IPS-15b (cell line): Measurements from ENCODE around the gene SCUBE1.

ENCODE experiments used
- H3K27me3 ChIP-seq: one replicate; pipeline ENCODE4 v1.6.1; 2013; ENCODE audit warnings: low read length; ENCODE audit not compliant: control insufficient read depth, insufficient read depth
- H3K36me3 ChIP-seq: one replicate; pipeline ENCODE4 v1.6.1; 2013; ENCODE audit warnings: low read length; ENCODE audit not compliant: control insufficient read depth, insufficient read depth
- H3K4me1 ChIP-seq: one replicate; pipeline ENCODE4 v1.6.1; 2013; ENCODE audit warnings: mild to moderate bottlenecking, low read length; ENCODE audit not compliant: control insufficient read depth, insufficient read depth
- H3K4me3 ChIP-seq: one replicate; pipeline ENCODE4 v1.5.1; 2013; ENCODE audit warnings: low read depth, low read length
- H3K9ac ChIP-seq: one replicate; pipeline ENCODE4 v1.6.1; 2013; ENCODE audit warnings: low read depth, mild to moderate bottlenecking, low read length
- H3K9me3 ChIP-seq: one replicate; pipeline ENCODE4 v1.6.1; 2013; ENCODE audit warnings: mild to moderate bottlenecking, low read length; ENCODE audit not compliant: control insufficient read depth, insufficient read depth

SCUBE1 gene

GRCh38 chr22:43188829-43189545 is 154.2 kb downstream of the SCUBE1 start:
- Histone ChIP-seq H3K9ac (no peak overlapping the region), H3K9me3 (no peaks in the 10 kb centered on the region), H3K4me1 (no peaks in the 10 kb centered on the region), H3K4me3 (no peak overlapping the region), H3K27me3 (no peaks in the 10 kb centered on the region), H3K36me3 (peaks cover 3% of the 10 kb centered on the region)

- Histone ChIP-seq H3K9me3 (no peaks in the 10 kb centered on the region), H3K27me3 (no peaks in the 10 kb centered on the region), H3K9ac (peak overlapping the region; percentile 24), H3K4me1 (no peaks in the 10 kb centered on the region), H3K36me3 (peaks cover 8% of the 10 kb centered on the region), H3K4me3 (peak overlapping the region; percentile 74)
These were observed 155.7 kb downstream of the SCUBE1 start for GRCh38 chr22:43187171-43188099.

- peak within 1 kb of the TSS; percentile 85 for H3K4me3 ChIP-seq
- H3K9ac ChIP-seq, result peak within 1 kb of the TSS; percentile 60
- no peaks in the 10 kb centered on the region for H3K27me3 ChIP-seq
- H3K36me3 ChIP-seq, result peaks cover 16% of the 10 kb centered on the region
- H3K4me1 ChIP-seq, result no peaks in the 10 kb centered on the region
- H3K9me3 ChIP-seq, result no peaks in the 10 kb centered on the region
These were observed 156.7 kb downstream of the SCUBE1 start, which contains the start of gene TTLL12 for GRCh38 chr22:43186272-43187170. Gene TTLL12, minus strand, starts transcription at chr22:43187134. Its CDS starts 65 bp downstream, at chr22:43187069.

- H3K27me3 ChIP-seq, result no peaks in the 10 kb centered on the region
- H3K36me3 ChIP-seq, result peaks cover 22% of the 10 kb centered on the region
- H3K4me1 ChIP-seq, result no peaks in the 10 kb centered on the region
- H3K9me3 ChIP-seq, result no peaks in the 10 kb centered on the region
- peak overlapping the region; percentile 85 for H3K4me3 ChIP-seq
- no peak overlapping the region for H3K9ac ChIP-seq
These were observed 157.3 kb downstream of the SCUBE1 start for GRCh38 chr22:43185860-43186261.

GRCh38 chr22:43183496-43184277 is 159.5 kb downstream of the SCUBE1 start:
- H3K4me3 ChIP-seq, result no peak overlapping the region
- H3K9me3 ChIP-seq, result no peaks in the 10 kb centered on the region
- H3K4me1 ChIP-seq, result no peaks in the 10 kb centered on the region
- H3K9ac ChIP-seq, result no peak overlapping the region
- peaks cover 43% of the 10 kb centered on the region for H3K36me3 ChIP-seq
- H3K27me3 ChIP-seq, result no peaks in the 10 kb centered on the region

GRCh38 chr22:43182726-43183125 is 160.4 kb downstream of the SCUBE1 start:
- H3K9ac ChIP-seq, result no peak overlapping the region

GRCh38 chr22:43182118-43182517 is 161.1 kb downstream of the SCUBE1 start:
- Histone ChIP-seq H3K9me3 (no peaks in the 10 kb centered on the region), H3K4me1 (no peaks in the 10 kb centered on the region), H3K36me3 (peaks cover 53% of the 10 kb centered on the region), H3K4me3 (no peak overlapping the region), H3K27me3 (no peaks in the 10 kb centered on the region), H3K9ac (no peak overlapping the region)

More at GRCh38 chr22:43182726-43183125, 160.4 kb downstream of the SCUBE1 start:
- no peaks in the 10 kb centered on the region for H3K9me3 ChIP-seq
- H3K4me3 ChIP-seq, result no peak overlapping the region
- no peaks in the 10 kb centered on the region for H3K27me3 ChIP-seq
- H3K4me1 ChIP-seq, result no peaks in the 10 kb centered on the region
- peaks cover 48% of the 10 kb centered on the region for H3K36me3 ChIP-seq

- Histone ChIP-seq H3K4me3 (no peak overlapping the region), H3K27me3 (no peaks in the 10 kb centered on the region), H3K9me3 (no peaks in the 10 kb centered on the region), H3K9ac (no peak overlapping the region), H3K4me1 (no peaks in the 10 kb centered on the region), H3K36me3 (peaks cover 53% of the 10 kb centered on the region)
These were observed 161.7 kb downstream of the SCUBE1 start for GRCh38 chr22:43181321-43182076.

GRCh38 chr22:43180670-43181069 is 162.5 kb downstream of the SCUBE1 start:
- Histone ChIP-seq H3K9ac (no peak overlapping the region), H3K9me3 (no peaks in the 10 kb centered on the region), H3K36me3 (peaks cover 57% of the 10 kb centered on the region), H3K27me3 (no peaks in the 10 kb centered on the region), H3K4me3 (no peak overlapping the region), H3K4me1 (no peaks in the 10 kb centered on the region)

GRCh38 chr22:43179911-43180195 is 163.3 kb downstream of the SCUBE1 start:
- no peaks in the 10 kb centered on the region for H3K9me3 ChIP-seq
- no peak overlapping the region for H3K4me3 ChIP-seq
- H3K36me3 ChIP-seq, result peaks cover 65% of the 10 kb centered on the region
- H3K4me1 ChIP-seq, result no peaks in the 10 kb centered on the region
- no peaks in the 10 kb centered on the region for H3K27me3 ChIP-seq
- no peak overlapping the region for H3K9ac ChIP-seq
